Peyer's patch (tissue), 4 donors: ENCODE results near the gene SIAH3.

Experiments
- CTCF ChIP-seq, 6 experiments: fragments of 450-650 bp in 4 of 6; fragments of 200-600 bp in 2 of 6; sonication (generic) in 1 of 6; IDR thresholded peaks; one replicate each; pipeline ENCODE4 v1.5.1; 2017 to 2019; ENCODE audit warnings: antibody characterized with exemption in 6 of 6, mild to moderate bottlenecking in 3 of 6, moderate library complexity in 1 of 6
- POLR2A ChIP-seq, 2 donors: fragments of 450-650 bp; IDR thresholded peaks; one replicate each; pipeline ENCODE4 v1.5.1; 2017; ENCODE audit warnings: antibody characterized with exemption in 2 of 2, mild to moderate bottlenecking in 2 of 2, moderate library complexity in 2 of 2

DNA sequence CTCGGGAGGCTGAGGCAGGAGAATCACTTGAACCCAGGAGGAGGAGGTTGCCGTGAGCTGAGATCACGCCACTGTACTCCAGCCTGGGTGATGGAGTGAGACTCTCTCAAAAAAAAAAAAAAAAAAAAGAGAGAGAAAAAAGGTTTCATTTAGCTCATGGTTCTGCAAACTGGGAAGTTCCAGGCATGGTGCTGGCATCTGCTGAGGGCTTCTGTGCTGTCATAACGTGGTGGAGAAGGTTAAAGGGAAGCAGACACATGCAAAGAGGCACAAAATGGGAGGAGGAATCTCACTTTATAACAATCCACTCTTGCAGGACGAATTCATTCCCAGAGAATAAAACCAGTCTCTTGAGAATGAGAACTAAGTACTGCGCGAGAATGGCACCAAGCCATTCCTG, 34.9 kb upstream of the SIAH3 start:
- TF ChIP-seq CTCF (IDR thresholded peaks at IDR 0.05), result no peak
- no peak for TF ChIP-seq POLR2A (IDR thresholded peaks at IDR 0.05)
